ENCODE results near the gene FPGS. TPM values are rescaled to one million over a fixed set of nuclear protein-coding genes. Genes with fewer than 3 reads are reported as not detected.

The FPGS gene
- total RNA-seq, 1 experiment from 2014 or later, result 164 TPM

Other genes with a start within 250 kb of the FPGS start
- 2.8 and 11.2 TPM in 2 replicates for gene STXBP1, start 190.6 kb upstream of the FPGS start, total RNA-seq (2014; rRNA removed; shearing (Covaris generic))
- gene CFAP157, start 95.9 kb upstream of the FPGS start, total RNA-seq (2014; rRNA removed; shearing (Covaris generic)), result not detected in 2 replicates
- 33.3 and 35.0 TPM in 2 replicates for gene PTRH1, start 87.2 kb upstream of the FPGS start, total RNA-seq (2014; rRNA removed; shearing (Covaris generic))
- gene TTC16, start 86.8 kb upstream of the FPGS start, total RNA-seq (2014; rRNA removed; shearing (Covaris generic)), result not detected in 2 replicates
- gene TOR2A, start 67.6 kb upstream of the FPGS start, total RNA-seq (2014; rRNA removed; shearing (Covaris generic)), result 17.9 and 25.0 TPM in 2 replicates
- gene SH2D3C, start 24.2 kb upstream of the FPGS start, total RNA-seq (2014; rRNA removed; shearing (Covaris generic)), result 4.6 and 6.5 TPM in 2 replicates
- 103 and 121 TPM in 2 replicates for gene CDK9, start 16.8 kb upstream of the FPGS start, total RNA-seq (2014; rRNA removed; shearing (Covaris generic))
- 2.6 and 4.4 TPM in 2 replicates for gene ENG, start 51.8 kb downstream of the FPGS start, total RNA-seq (2014; rRNA removed; shearing (Covaris generic))
- 46.4 and 62.6 TPM in 2 replicates for gene AK1, start 74.8 kb downstream of the FPGS start, total RNA-seq (2014; rRNA removed; shearing (Covaris generic))
- gene ST6GALNAC6, start 96.7 kb downstream of the FPGS start, total RNA-seq (2014; rRNA removed; shearing (Covaris generic)), result 44.8 and 73.0 TPM in 2 replicates
- gene ST6GALNAC4, start 114.2 kb downstream of the FPGS start, total RNA-seq (2014; rRNA removed; shearing (Covaris generic)), result 31.9 and 32.8 TPM in 2 replicates
- 0.68 and 23.4 TPM in 2 replicates for gene PIP5KL1, start 127.9 kb downstream of the FPGS start, total RNA-seq (2014; rRNA removed; shearing (Covaris generic))
- gene DPM2, start 135.0 kb downstream of the FPGS start, total RNA-seq (2014; rRNA removed; shearing (Covaris generic)), result 17.1 and 39.0 TPM in 2 replicates
- gene EEIG1, start 178.1 kb downstream of the FPGS start, total RNA-seq (2014; rRNA removed; shearing (Covaris generic)), result 12.4 and 18.6 TPM in 2 replicates

Measured in G401 (cell line).